ENCODE measurements around the gene FHIT.

Gene FHIT

DNA sequence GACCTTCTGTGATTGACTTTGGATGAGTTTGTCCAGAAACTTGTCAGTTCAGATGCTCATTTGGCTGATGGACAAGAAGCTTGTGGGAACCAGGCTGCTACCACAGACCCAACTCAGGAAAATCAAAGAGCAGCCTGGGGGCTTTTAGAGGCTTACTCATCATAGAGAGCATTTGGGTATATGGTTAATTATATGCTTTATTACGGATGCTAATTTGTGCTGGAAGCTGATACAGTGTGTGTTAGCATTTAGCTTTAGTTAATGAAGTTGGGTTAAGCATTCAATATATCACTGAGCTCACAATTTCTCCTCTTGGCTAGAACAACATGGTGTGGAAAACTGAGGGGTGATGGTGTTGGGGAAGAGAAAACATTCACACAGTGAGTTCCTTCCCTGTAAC is 1537.2 kb downstream of the FHIT start:
- DNase-seq (ENCODE audit: low read depth) = peak; percentile 15
- no peak for TF ChIP-seq CTCF (IDR thresholded peaks at IDR 0.05; ENCODE audit: low read depth, low read length, missing control alignments)
- in situ Hi-C loops (cut with HindIII; ENCODE audit: low sequenced_read_pairs) = no loop called here
- H3K4me3 ChIP-seq (ENCODE audit: low read depth, low read length) = no peak overlapping the region

DNA sequence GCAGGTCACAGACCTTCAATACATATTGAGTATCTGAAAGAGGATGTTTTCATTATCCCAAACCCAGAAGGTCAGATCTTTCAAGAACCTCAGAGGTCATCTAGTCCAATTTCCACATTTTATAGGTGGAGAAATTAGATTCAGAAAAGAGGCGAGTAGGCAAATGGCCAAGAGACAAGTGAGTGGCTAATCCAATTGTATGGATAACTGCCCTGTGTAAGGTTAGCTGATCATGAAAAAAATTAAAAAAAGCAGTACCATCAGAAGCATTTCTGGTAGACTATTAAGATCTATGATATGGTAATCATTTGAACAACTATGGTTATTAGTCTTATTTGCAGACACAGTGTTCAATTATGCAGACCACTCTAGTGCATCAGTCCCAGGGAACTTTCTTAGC is 1540.7 kb downstream of the FHIT start:
- in situ Hi-C loops (cut with HindIII; ENCODE audit: low sequenced_read_pairs) = no loop called here
- H3K4me3 ChIP-seq (ENCODE audit: low read depth, low read length) = no peak overlapping the region
- no peak for DNase-seq (ENCODE audit: low read depth)
- TF ChIP-seq CTCF (IDR thresholded peaks at IDR 0.05; ENCODE audit: low read depth, low read length, missing control alignments) = no peak

GRCh38 chr3:59709702-59710553 is 1541.3 kb downstream of the FHIT start:
- TF ChIP-seq CTCF (IDR thresholded peaks at IDR 0.05; ENCODE audit: low read depth, low read length, missing control alignments) = no peak
- in situ Hi-C loops (cut with HindIII; ENCODE audit: low sequenced_read_pairs) = no loop called here
- H3K4me3 ChIP-seq (ENCODE audit: low read depth, low read length) = no peak overlapping the region
- DNase-seq (ENCODE audit: low read depth) = no peak

GRCh38 chr3:59708202-59708601 is 1543.0 kb downstream of the FHIT start:
- in situ Hi-C loops (cut with HindIII; ENCODE audit: low sequenced_read_pairs) = no loop called here
- TF ChIP-seq CTCF (IDR thresholded peaks at IDR 0.05; ENCODE audit: low read depth, low read length, missing control alignments) = no peak
- DNase-seq (ENCODE audit: low read depth) = no peak
- no peak overlapping the region for H3K4me3 ChIP-seq (ENCODE audit: low read depth, low read length)

DNA sequence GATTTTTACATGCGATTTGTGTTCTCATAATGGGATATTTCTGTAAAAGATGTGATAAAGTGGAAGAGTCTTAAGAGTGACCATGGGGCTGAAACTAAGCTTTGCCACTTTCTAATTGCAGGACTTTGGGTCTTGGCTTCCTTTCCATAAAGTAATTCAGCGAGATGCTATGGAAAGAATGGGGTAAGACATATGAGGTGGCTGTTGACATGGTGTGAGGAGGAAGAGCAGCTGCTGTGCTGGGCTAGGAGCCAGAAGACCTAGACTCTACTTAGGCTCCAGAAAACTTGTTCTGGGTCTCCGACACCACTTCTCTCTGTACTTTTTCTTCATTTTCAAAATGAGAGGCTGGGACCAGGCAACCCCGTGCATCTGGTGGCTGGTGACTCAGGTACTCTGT is 1547.0 kb downstream of the FHIT start:
- in situ Hi-C loops (cut with HindIII; ENCODE audit: low sequenced_read_pairs) = no loop called here
- no peak for DNase-seq (ENCODE audit: low read depth)

DNA sequence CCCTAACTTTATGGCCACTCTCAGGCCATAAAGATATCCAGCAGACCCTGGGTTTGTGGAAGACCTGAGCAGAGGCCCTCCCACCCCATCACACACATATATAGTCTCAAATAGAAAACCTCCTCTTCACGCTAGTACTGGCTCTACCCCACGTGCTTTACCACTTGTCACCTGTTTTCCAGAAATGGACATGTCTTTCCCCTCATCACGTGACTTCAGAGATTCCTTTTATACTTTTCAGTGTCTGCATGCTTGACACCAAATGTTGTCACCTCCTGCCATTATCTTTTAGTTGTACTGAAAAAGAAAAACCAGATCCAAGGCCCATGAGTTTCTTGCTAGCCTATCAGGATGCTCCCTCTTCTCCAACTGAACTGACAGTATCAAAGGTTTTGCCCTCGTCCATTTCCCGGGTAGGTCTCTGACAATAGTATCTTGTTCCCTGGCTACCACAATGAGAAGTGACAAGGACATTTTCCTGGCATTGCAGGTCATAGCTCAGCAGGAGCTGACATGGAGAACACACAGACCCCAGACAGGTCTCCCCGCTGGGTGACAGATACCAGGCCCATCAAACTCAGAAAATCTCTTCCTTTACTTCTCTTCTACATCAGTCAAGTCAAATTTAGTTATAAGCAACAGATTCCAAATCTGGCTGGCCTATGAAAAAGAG is 1551.5 kb downstream of the FHIT start:
- DNase-seq (ENCODE audit: low read depth) = no peak
- in situ Hi-C loops (cut with HindIII; ENCODE audit: low sequenced_read_pairs) = no loop called here
- no peak for TF ChIP-seq CTCF (IDR thresholded peaks at IDR 0.05; ENCODE audit: low read depth, low read length, missing control alignments)
- H3K4me3 ChIP-seq (ENCODE audit: low read depth, low read length) = no peak overlapping the region

More for the DNA sequence above, 1547.0 kb downstream of the FHIT start:
- no peak overlapping the region for H3K4me3 ChIP-seq (ENCODE audit: low read depth, low read length)
- TF ChIP-seq CTCF (IDR thresholded peaks at IDR 0.05; ENCODE audit: low read depth, low read length, missing control alignments) = no peak

Measured in astrocyte of the cerebellum (primary cell).